ENCODE data around the gene LIFR. TPM values are rescaled to one million over a fixed set of nuclear protein-coding genes. Genes with fewer than 3 reads are reported as not detected.
A peak's percentile ranks its signal among the peaks of the same experiment; 100 is the strongest.
"Not testable (repeated sequence)": the region's sequence is repeated elsewhere in the genome, so short reads cannot be mapped to it uniquely, and the experiment has no call there.

Gene LIFR
- total RNA-seq, 3 donors from 2014 or later, result 179 to 225 (median 222) TPM

GRCh38 chr5:38601133-38601862 is 44.9 kb upstream of the LIFR start:
- H3K9me3 ChIP-seq, result no peaks in the 10 kb centered on the region
- intact Hi-C loops (cut with DNase I; ENCODE audit: low total_unique reads), result no loop called here
- TF ChIP-seq POLR2A (IDR thresholded peaks at IDR 0.05), result no peak
- TF ChIP-seq CTCF (IDR thresholded peaks at IDR 0.05), result no peak
- TF ChIP-seq POLR2AphosphoS5 (IDR thresholded peaks at IDR 0.05), result no peak
- no peaks in the 10 kb centered on the region for H3K4me1 ChIP-seq
- no peak for DNase-seq (ENCODE audit: low spot score in 2 of 2)
- no peak overlapping the region for H3K4me3 ChIP-seq
- no peaks in the 10 kb centered on the region for H3K27me3 ChIP-seq
- no peaks in the 10 kb centered on the region for H3K36me3 ChIP-seq
- peak overlapping the region in 1 of 2 donors; percentile 1 for H3K27ac ChIP-seq

GRCh38 chr5:38600329-38601045 is 44.0 kb upstream of the LIFR start:
- Histone ChIP-seq H3K36me3 (no peaks in the 10 kb centered on the region), H3K27me3 (no peaks in the 10 kb centered on the region), H3K4me3 (no peak overlapping the region), H3K27ac (peak overlapping the region in 1 of 2 donors; percentile 1), H3K4me1 (no peaks in the 10 kb centered on the region), H3K9me3 (no peaks in the 10 kb centered on the region)
- TF ChIP-seq CTCF (IDR thresholded peaks at IDR 0.05) (no peak), POLR2AphosphoS5 (IDR thresholded peaks at IDR 0.05) (no peak), POLR2A (IDR thresholded peaks at IDR 0.05) (no peak)
- no peak for DNase-seq (ENCODE audit: low spot score in 2 of 2)
- intact Hi-C loops (cut with DNase I; ENCODE audit: low total_unique reads), result no loop called here

DNA sequence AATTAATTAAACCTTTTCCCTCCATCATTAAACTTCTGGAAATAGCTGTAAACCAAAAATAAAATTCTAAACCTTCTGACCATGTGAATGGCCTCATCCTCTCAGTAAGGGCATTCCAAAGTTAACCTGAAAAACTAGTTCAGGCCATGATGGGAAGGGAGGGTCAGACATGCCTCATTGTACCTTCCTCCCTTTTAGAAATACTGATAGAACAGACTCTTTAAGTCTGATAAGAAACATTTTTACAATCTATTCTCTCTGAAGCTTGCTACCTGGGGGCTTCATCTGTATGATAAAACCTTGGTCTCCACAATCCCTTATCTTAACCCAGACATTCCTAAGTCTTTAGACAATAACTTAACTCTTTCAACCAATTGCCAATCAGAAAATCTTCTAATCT is 43.3 kb upstream of the LIFR start:
- H3K27ac ChIP-seq; H3K27me3 ChIP-seq; H3K9me3 ChIP-seq; H3K36me3 ChIP-seq; H3K4me3 ChIP-seq; DNase-seq (ENCODE audit: low spot score in 2 of 2); H3K4me1 ChIP-seq: not testable (repeated sequence)
- intact Hi-C loops (cut with DNase I; ENCODE audit: low total_unique reads), result loop anchor here (10.0 kb wide), 1 partner anchor 45 kb away; no protein-coding TSS in a partner anchor

- intact Hi-C loops (cut with DNase I; ENCODE audit: low total_unique reads), result loop anchor here (10.0 kb wide), 1 partner anchor 46 kb away; no protein-coding TSS in a partner anchor
- no peak for DNase-seq (ENCODE audit: low spot score in 2 of 2)
- H3K4me1 ChIP-seq, result no peaks in the 10 kb centered on the region
- H3K9me3 ChIP-seq, result no peaks in the 10 kb centered on the region
- TF ChIP-seq POLR2A (IDR thresholded peaks at IDR 0.05), result no peak
- TF ChIP-seq CTCF (IDR thresholded peaks at IDR 0.05), result no peak
- TF ChIP-seq POLR2AphosphoS5 (IDR thresholded peaks at IDR 0.05), result no peak
- H3K27me3 ChIP-seq, result no peaks in the 10 kb centered on the region
- H3K27ac ChIP-seq, result peak overlapping the region in 1 of 2 donors; percentile 5
- H3K4me3 ChIP-seq, result no peak overlapping the region
- no peaks in the 10 kb centered on the region for H3K36me3 ChIP-seq
Observed at GRCh38 chr5:38598994-38599617, 42.7 kb upstream of the LIFR start.

DNA sequence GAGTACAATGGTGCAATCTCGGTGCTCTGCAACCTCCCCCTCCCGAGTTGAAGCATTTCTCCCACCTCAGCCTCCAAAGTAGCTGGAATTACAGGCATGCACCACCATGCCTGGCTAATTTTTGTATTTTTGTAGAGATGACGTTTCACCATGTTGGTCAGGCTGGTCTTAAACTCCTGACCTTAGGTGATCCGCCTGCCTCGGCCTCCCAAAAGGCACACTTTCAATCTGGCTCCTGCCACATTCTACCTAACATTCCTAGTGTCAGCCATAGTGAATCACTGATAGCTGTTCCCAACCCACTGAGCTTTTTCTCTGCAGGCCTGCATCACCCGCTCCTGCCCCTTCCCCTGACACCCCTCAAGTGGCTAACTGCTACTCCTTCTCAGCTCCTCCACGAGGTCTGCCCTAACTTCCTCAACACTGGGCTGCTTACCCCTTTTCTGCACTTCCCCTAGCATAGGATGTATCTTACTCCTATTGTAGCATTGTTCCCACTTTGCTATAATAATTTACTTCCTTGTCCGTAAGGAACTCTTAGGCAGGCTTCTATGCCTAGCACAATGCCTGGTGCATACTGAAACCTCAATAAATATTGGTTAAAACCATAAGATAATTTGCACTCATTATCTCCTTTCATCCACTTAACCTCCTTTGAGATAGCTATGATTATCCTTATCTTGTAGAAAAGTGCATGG is 42.0 kb upstream of the LIFR start:
- intact Hi-C loops (cut with DNase I; ENCODE audit: low total_unique reads), result loop anchor here (10.0 kb wide), 1 partner anchor 46 kb away; no protein-coding TSS in a partner anchor
- Histone ChIP-seq H3K4me3 (no peak overlapping the region), H3K4me1 (no peaks in the 10 kb centered on the region), H3K27ac (peak overlapping the region in 1 of 2 donors; percentile 5), H3K27me3 (no peaks in the 10 kb centered on the region), H3K36me3 (no peaks in the 10 kb centered on the region), H3K9me3 (no peaks in the 10 kb centered on the region)
- TF ChIP-seq CTCF (IDR thresholded peaks at IDR 0.05) (no peak), POLR2A (IDR thresholded peaks at IDR 0.05) (no peak), POLR2AphosphoS5 (IDR thresholded peaks at IDR 0.05) (no peak)
- DNase-seq (ENCODE audit: low spot score in 2 of 2), result no peak
